Measurements from ENCODE around the gene ZNF225. TPM values are rescaled to one million over a fixed set of nuclear protein-coding genes. Genes with fewer than 3 reads are reported as not detected.

The ZNF225 gene
- total RNA-seq, 1 experiment from 2014 or later = 3.5 TPM

- POLR2A ChIA-PET = no interaction called here
- no peak for TF ChIP-seq TCF7L2 (IDR thresholded peaks at IDR 0.05; ENCODE audit: low read depth, low read length)
- no peak for TF ChIP-seq SIN3A (IDR thresholded peaks at IDR 0.05; ENCODE audit: borderline replicate concordance, insufficient read depth, low read depth, low read length)
- TF ChIP-seq REST (IDR thresholded peaks at IDR 0.05; ENCODE audit: insufficient read depth in 1 of 2, low read depth in 2 of 2, low read length in 1 of 2) = no peak
- no peak for TF ChIP-seq CTCF (IDR thresholded peaks at IDR 0.05)
- no peak for TF ChIP-seq POLR2AphosphoS5 (IDR thresholded peaks at IDR 0.05; ENCODE audit: low read depth, low read length)
Measured at GRCh38 chr19:44069415-44069814, 43.8 kb upstream of the ZNF225 start.

GRCh38 chr19:44071824-44072542, 41.2 kb upstream of the ZNF225 start, which contains the start of gene ZNF284:
Gene ZNF284 (plus strand): TSS chr19:44072159. CDS start chr19:44076390, 4,231 bp downstream.
- peak; percentile 98 for ATAC-seq
- Histone ChIP-seq H3K27ac (ENCODE audit: low read length) (peak within 1 kb of the TSS; percentile 84), H3K4me1 (ENCODE audit: control insufficient read depth, insufficient read depth, low read length) (no peaks in the 10 kb centered on the region), H3K36me3 (ENCODE audit: control insufficient read depth, insufficient read depth, low read length) (no peaks in the 10 kb centered on the region; the same call in 1 of the 2 replicates), H3K27me3 (ENCODE audit: control insufficient read depth, insufficient read depth, low read length) (no peaks in the 10 kb centered on the region), H3K9me3 (ENCODE audit: control insufficient read depth, insufficient read depth, low read depth, low read length) (peaks cover 9% of the 10 kb centered on the region; the same call in 1 of the 2 replicates), H3K4me3 (ENCODE audit: low read depth in 2 of 2, low read length in 2 of 2) (peak within 1 kb of the TSS; percentile 76 to 86)
- DNase-seq (ENCODE audit: low read depth, low spot score) = no peak
- intact Hi-C loops (cut with micrococcal nuclease; ENCODE audit: unreplicated experiment) = no loop called here
- POLR2A ChIA-PET = interaction anchor here (0.7 kb wide), 1 partner anchor 12 kb away, joined by 6 read pairs; no protein-coding TSS in a partner anchor
- in situ Hi-C loops (cut with HindIII; ENCODE audit: low pct_unique_long_range_greater_than_20kb, low sequenced_read_pairs) = no loop called here
- TF ChIP-seq CTCF (IDR thresholded peaks at IDR 0.05) (no peak), SIN3A (IDR thresholded peaks at IDR 0.05; ENCODE audit: borderline replicate concordance, insufficient read depth, low read depth, low read length) (no peak), TCF7L2 (IDR thresholded peaks at IDR 0.05; ENCODE audit: low read depth, low read length) (no peak)
- no TSS peak for BruUV-seq (replicated peaks)
- CTCF ChIA-PET = no interaction called here

More at GRCh38 chr19:44069415-44069814, 43.8 kb upstream of the ZNF225 start:
- in situ Hi-C loops (cut with HindIII; ENCODE audit: low pct_unique_long_range_greater_than_20kb, low sequenced_read_pairs) (no loop called here), intact Hi-C loops (cut with micrococcal nuclease; ENCODE audit: unreplicated experiment) (no loop called here)
- H3K36me3 ChIP-seq (ENCODE audit: control insufficient read depth, insufficient read depth, low read length) = no peaks in the 10 kb centered on the region
- peaks cover 28% of the 10 kb centered on the region; the same call in 1 of the 2 replicates for H3K9me3 ChIP-seq (ENCODE audit: control insufficient read depth, insufficient read depth, low read depth, low read length)
- H3K4me3 ChIP-seq (ENCODE audit: low read depth in 2 of 2, low read length in 2 of 2) = no peak overlapping the region
- BruUV-seq (replicated peaks) = no TSS peak
- no peaks in the 10 kb centered on the region for H3K27me3 ChIP-seq (ENCODE audit: control insufficient read depth, insufficient read depth, low read length)
- DNase-seq (ENCODE audit: low read depth, low spot score) (no peak), ATAC-seq (no peak)
- H3K4me1 ChIP-seq (ENCODE audit: control insufficient read depth, insufficient read depth, low read length) = no peaks in the 10 kb centered on the region
- H3K27ac ChIP-seq (ENCODE audit: low read length) = no peak overlapping the region
- CTCF ChIA-PET = no interaction called here

Data from Panc1 (cell line).